Measurements from ENCODE around the gene TCAIM.

Gene TCAIM

GRCh38 chr3:44454258-44454657 lies 115.7 kb downstream of the TCAIM start:
- no peak for DNase-seq

- DNase-seq: no peak
These were observed 116.8 kb downstream of the TCAIM start for GRCh38 chr3:44455318-44455717.
